GM12892 (cell line): ENCODE data around the gene NFATC2.
A peak's percentile ranks its signal among the peaks of the same experiment; 100 is the strongest.

Source experiments
- DNase-seq: peaks from one replicate; pipeline ENCODE4 v3.0.0; 2011; ENCODE audit not compliant: insufficient read length
- FAIRE-seq: peaks from 2 replicates; lab custom pipeline; 2011; peaks lifted over from hg19 to GRCh38; lab: Jason Lieb, UNC
- POLR2A ChIP-seq: IDR thresholded peaks from 2 replicates; pipeline ENCODE4 v1.6.1; 2011; ENCODE audit warnings: low read depth, low read length, control low read depth
- POLR2AphosphoS5 ChIP-seq: IDR thresholded peaks from 2 replicates; pipeline ENCODE4 v1.6.1; 2011; ENCODE audit warnings: low read depth, low read length, control low read depth
- TAF1 ChIP-seq: IDR thresholded peaks from 2 replicates; pipeline ENCODE4 v1.6.1; 2011; ENCODE audit warnings: low read depth, mild to moderate bottlenecking, control low read depth, low read length, borderline replicate concordance

The NFATC2 gene

GRCh38 chr20:51400051-51400926, 142.2 kb downstream of the NFATC2 start:
- FAIRE-seq (peak; percentile 95), DNase-seq (peak; percentile 73)
- TF ChIP-seq POLR2A = peak; percentile 60; the same call in 1 of the 2 replicates
- TF ChIP-seq TAF1 = peak; percentile 87
- TF ChIP-seq POLR2AphosphoS5 = peak; percentile 74

- FAIRE-seq (no peak), DNase-seq (no peak)
- TF ChIP-seq POLR2A (no peak), POLR2AphosphoS5 (no peak), TAF1 (no peak)
Measured at GRCh38 chr20:51399006-51399890, 143.3 kb downstream of the NFATC2 start.

- DNase-seq = no peak
- TF ChIP-seq TAF1 = no peak
- no peak for FAIRE-seq
Measured at GRCh38 chr20:51398552-51398951, 144.0 kb downstream of the NFATC2 start.

GRCh38 chr20:51398083-51398482, 144.4 kb downstream of the NFATC2 start:
- DNase-seq (no peak), FAIRE-seq (no peak)
- no peak for TF ChIP-seq POLR2AphosphoS5
- no peak for TF ChIP-seq TAF1
- no peak for TF ChIP-seq POLR2A

- DNase-seq (no peak), FAIRE-seq (no peak)
- no peak for TF ChIP-seq POLR2AphosphoS5
- no peak for TF ChIP-seq TAF1
- TF ChIP-seq POLR2A = no peak
Measured at GRCh38 chr20:51397137-51397536, 145.4 kb downstream of the NFATC2 start.

GRCh38 chr20:51396365-51396909, 146.1 kb downstream of the NFATC2 start:
- no peak for FAIRE-seq
- no peak for DNase-seq
- no peak for TF ChIP-seq POLR2A
- TF ChIP-seq POLR2AphosphoS5 = no peak
- TF ChIP-seq TAF1 = no peak

GRCh38 chr20:51394706-51395105, 147.8 kb downstream of the NFATC2 start:
- no peak for TF ChIP-seq POLR2A
- no peak for TF ChIP-seq POLR2AphosphoS5
- TF ChIP-seq TAF1 = no peak
- FAIRE-seq = no peak

GRCh38 chr20:51393571-51393970, 148.9 kb downstream of the NFATC2 start:
- FAIRE-seq = no peak

More at GRCh38 chr20:51394706-51395105, 147.8 kb downstream of the NFATC2 start:
- no peak for DNase-seq

GRCh38 chr20:51392614-51393186, 149.8 kb downstream of the NFATC2 start:
- FAIRE-seq (no peak), DNase-seq (no peak)
- TF ChIP-seq POLR2A = no peak
- no peak for TF ChIP-seq POLR2AphosphoS5

More at GRCh38 chr20:51393571-51393970, 148.9 kb downstream of the NFATC2 start:
- DNase-seq = no peak
- TF ChIP-seq POLR2A = no peak
- no peak for TF ChIP-seq TAF1
- no peak for TF ChIP-seq POLR2AphosphoS5

GRCh38 chr20:51391926-51392325, 150.6 kb downstream of the NFATC2 start:
- TF ChIP-seq POLR2AphosphoS5 = no peak
- no peak for TF ChIP-seq TAF1
- FAIRE-seq (no peak), DNase-seq (no peak)
